GM19193 (cell line): ENCODE data around the gene IDH3B.

Experiments used
- POLR2A ChIP-seq: IDR thresholded peaks from 4 replicates; pipeline ENCODE4 v1.6.1; 2011; ENCODE audit not compliant: insufficient read depth, insufficient read length; ENCODE audit errors: extremely low read depth

IDH3B gene

DNA sequence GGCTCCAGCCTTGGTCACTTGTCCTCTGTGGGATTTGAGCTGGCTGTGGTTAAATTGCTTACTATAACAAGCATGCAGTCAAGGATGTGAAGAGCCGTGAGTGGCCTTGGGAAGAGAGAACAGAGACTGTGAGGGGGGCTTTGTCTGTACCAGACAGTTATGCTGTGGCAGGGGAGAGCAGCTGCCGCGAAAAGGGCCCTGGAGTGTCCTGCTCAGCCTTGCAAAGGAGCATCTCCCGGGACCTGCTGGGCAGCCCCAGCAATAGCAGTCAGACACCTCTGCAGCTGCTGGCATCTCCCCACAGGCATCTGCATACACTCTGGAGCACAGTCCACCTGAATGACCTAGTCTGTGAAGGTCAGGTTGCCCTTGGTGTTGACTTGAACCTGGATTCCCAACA lies 34.9 kb upstream of the IDH3B start:
- TF ChIP-seq POLR2A, result no peak

DNA sequence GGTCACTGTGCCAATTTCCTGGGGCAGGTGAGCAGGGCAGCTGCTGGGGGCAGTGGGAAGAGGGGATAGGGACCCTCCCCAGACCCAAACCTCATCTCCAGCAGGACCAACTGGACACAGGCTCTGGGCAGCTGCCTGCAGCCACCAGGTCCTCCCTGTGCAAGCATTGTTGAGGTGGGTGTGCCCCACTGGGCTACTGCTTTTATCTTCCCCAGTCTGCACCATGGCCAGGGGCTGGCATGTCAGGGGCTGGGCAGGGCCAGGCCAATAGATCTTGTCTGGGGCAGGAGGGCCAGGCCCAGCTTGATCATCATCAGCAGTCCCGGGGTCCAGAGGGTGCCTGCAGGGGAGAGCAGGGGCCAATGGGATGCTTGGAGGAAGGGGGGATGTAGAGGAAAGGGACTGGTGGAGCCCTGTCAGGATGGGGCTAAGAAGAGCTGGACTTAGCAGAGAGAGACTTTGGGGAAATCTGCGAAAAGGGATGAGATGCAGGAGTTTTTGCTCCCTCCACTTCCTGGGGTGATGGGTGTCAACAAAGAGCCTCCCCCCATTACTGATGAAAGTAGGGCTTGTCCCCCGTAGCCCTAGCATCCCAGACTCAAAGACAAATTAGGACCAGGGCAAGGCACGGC lies 34.3 kb upstream of the IDH3B start:
- no peak for TF ChIP-seq POLR2A

DNA sequence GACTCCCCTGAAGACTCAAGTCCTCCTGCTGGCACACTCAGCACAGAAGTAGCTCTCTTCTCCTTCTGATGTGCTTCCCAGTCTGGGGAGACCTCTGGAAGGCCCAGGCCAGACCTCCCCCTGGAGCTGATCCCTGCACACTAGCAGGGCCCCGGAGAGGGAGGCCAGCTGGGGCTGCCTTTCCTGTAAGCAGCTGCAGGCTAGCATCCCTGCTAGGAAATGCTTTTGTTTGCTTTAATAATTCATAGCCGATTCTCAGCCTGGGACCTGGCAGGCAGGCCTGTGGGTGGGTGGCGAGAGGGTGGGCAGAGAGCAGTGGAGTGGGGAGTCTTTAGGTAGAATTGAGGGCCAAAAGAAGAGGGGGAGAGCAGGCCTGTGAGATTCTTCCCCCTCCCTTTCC lies 33.8 kb upstream of the IDH3B start:
- TF ChIP-seq POLR2A, result no peak

DNA sequence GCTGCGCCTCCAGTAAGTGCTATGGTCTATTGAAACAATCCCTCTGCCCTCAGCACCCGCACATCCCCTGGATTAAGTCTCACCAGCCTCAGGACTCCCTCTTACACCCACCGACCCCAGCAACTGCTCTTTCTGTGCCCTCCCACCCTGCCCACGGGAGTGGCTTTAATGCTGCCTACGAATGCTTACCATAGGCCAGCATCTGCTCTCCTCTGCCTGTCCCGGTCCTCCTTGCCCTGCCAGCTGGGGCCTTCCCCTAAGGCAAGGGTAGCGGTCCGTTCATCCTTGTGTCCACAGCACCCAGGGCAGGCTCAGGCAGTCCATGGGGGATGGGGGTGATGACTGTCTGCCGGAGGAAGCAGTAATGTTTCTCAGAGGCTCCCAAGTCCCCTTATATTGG lies 32.6 kb upstream of the IDH3B start:
- TF ChIP-seq POLR2A, result no peak

DNA sequence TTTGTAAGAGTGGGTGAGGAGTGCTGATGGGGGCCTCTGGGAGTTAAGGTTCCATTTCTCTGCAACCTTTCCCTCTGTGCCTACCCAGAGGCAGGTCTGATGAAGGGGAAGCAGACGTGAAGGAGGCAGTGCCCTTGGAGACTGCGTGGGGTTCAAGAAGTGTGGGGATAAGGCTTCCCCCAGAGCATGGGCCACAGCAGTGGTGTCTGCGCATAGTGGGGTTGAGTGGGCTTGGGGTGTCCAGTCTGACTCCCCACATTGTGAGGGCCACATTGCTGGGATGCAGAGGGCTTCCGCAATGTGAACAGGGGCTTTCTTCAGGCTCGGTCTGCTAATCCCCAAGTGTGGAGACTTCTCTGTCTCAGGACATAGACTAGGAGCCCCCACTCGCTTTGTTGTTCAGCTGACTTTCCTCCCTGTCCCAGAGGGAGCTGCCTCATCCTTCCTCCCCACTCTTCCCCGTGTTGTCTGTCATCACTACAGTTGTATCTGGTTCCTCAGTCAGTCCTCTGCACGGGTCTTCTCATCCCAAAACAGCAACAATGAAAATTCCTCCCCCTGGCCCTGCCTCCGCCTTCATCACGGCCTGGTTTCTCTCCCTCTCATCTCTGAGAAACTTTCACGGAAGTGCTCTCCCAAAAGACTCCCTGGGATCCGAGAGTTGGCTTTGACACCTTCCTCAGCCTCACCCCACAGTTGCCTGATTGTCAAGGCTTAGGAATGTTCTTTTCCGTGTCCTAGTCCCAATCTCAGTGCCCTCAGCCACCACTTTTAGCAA lies 31.4 kb upstream of the IDH3B start:
- TF ChIP-seq POLR2A, result no peak

DNA sequence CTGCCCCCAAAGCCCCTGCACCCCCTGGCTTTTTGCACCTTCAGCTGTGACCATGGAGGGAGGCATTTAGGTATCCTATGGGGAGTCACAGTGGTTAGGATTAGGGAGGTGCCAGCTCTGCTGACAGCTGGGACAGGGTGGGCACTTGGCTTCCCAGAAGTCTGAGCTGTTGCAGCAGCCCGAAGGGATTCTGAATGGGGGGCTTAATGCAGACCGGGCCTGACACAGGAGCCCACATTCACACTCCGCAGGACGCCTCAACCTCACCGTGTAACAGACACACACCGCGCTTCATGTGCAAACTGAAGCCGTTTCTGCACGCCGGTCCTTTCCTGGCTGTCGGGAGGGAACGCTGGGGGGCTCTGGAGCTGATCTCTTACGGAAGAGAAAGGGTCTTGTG lies 30.5 kb upstream of the IDH3B start:
- no peak for TF ChIP-seq POLR2A

DNA sequence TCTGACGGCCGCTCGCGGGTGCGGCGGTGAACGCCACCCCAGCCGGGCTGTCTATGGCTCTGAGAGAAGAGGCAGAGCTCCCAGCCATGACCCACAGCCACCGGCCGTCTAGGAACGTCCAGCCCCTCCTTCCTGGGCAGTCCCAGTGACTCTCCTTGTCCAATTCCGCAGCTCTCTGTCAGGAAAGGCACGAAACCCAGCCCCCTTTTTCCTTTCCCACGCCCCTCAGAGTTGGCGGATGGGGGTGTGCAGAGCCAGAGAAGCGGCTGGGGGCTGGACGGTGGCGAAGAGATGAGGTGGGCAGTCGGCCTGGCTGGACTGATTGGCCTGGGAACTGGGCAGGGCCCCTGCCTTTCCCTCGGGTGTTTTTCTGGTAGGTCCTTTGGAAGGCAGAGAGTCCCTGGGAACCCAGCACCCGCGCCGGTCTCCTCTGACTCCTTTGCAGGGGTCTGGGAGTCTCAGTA lies 30.0 kb upstream of the IDH3B start:
- TF ChIP-seq POLR2A, result no peak

DNA sequence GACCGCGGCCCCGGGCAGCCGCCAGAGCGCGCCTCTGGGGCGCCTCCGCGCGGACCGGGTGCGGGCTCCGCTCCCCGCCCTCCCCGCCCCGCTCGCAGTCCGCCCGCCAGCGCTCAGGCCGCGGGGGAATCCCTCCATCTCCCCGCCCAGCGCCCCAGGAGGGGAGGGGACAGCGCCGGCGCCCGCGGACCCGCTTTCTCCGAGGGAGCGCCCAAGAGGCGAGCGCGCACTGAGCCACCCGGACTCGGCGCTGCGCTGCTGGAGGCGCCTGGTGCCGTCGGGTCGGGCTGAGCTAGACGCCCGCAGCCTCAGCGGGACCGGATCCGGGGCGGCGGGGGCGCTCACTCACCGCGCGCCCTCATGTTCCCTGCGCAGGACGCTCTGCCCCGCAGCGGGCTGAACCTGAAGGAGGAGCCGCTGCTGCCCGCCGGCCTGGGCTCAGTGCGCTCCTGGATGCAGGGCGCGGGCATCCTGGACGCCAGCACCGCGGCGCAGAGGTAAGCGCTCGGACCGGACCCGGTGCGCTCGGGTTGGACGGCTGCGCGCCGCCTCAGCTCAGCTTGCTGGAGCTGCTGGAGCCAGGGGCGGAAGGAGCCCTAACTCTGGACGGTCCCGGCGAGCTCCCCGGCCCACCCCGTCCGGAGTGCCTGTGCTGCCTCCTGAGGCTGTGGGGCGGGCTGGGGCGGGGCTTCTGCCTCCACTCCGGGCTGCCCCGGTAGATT lies 29.4 kb upstream of the IDH3B start:
- TF ChIP-seq POLR2A, result no peak

DNA sequence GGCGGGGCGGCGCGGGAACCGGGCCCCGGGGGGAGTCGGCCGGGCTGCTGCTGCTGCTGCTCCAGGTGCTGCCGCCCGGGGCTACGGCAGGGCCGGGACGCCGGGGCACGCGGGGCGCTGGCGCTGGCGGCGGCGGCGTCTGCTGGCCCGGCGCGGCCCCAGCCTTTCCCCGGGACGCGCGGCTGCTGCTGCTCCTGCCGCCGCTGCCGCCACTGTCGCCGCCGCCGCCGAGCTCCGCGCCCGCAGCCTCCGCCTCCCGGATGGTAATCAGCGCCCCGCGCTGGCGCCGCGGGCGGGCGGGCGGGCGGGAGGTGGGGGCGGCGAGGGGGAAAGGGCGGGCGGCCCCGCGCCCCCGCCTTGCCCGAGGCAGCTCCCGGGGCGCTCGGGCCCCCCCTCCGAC lies 28.9 kb upstream of the IDH3B start:
- TF ChIP-seq POLR2A, result no peak

DNA sequence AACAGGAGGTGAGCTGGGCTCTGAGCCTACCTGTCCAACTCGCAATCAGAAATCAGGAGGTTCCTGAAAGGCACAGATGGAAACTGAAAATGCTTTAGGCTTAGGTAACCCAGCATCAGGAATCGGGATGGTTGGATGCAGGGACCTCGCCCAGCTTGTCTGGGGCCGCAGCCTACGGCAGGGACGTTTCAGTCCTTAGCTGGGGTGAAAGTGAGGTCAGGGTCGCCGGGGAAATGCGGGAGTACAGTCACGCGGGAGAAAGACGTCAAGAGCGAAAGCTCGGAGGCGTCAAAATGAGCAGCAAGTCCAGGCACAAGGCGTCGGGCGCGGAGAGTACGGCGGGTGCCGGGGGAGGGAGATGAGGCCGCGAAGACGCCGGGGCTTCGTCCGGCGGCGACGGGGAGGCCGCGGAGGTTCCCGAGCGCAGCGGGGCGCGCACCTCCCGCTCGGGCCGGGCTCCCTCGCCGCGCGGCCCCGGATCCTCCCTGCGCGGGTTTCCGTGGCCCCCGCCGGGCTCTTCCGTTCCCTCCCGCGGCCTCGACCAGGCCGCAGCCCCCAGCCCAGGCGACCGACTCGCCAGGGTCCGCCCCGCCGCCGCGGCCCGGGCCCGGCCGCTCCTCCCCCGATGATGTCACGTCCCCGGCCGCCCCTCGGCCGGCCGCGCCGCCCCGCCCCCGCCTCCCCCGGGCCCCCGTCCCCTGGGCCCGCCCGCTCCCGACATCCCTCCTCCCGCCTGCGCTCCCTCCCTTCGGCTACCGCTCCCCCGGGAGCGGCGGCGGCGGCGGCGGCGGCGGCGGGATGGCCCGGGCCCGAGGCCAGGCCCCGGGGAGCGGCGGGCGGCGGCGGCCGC lies 28.2 kb upstream of the IDH3B start, which contains the start of gene EBF4:
EBF4 (plus strand) TSS at position 745 of the 850 bp plus-strand sequence. CDS start 866 bp downstream, outside the sequence.
- TF ChIP-seq POLR2A, result no peak

DNA sequence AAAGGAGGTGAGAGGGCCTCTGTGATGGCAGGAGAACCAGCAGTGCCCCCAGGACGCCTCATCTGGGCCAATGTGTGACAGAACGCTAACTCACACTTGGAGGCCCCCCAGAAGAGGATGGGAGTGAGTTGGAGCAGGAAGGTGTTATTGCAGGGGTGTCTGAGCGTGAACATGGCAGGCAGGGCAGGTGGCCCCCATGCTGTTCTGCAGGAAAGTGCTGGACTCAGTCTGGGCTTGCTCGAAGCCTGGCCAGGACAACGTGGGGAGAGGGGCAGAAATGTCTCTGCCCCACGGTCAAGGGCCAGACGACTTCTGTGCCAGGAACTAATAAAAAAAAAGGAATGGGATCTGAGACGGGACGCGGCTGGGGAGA lies 27.6 kb upstream of the IDH3B start:
- TF ChIP-seq POLR2A, result no peak

DNA sequence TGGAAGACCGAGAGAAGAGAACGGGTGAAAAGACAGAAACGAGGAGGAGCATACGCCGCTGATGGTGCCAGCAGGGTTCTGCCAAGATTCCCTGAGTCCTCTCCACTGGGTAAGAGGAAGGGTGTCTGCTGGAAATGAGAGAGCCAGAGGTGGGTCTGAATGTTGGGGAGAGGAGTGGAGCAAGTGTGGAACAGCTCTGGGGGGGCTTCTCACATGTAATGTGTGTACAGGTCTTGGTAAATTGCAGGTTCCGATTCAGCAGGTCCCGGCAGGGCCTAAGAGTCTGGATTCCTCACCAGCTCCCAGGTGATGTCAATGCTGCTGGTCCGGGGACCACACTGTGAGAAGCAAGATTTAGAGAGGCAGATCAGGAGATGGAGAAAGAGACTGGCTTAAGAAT lies 27.1 kb upstream of the IDH3B start:
- no peak for TF ChIP-seq POLR2A

DNA sequence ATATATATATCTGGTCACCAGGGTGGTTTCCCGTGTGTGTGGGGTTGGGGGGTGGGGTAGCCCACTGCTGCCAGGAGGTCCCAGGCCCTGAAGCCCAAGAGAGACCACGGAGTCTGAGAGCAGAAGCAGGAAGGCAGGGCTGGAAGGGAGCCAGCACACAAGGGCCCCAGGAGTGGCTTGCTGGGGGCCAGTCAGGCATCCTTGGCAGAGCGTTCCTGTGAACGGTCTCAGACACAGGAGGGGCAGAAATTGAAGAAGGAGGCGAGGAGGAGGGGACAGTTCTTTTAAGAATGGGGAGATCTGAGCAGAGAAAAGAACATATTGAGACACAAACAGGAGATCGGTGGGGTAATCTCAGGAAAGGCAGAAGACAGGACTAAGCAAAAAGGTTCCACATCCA lies 26.7 kb upstream of the IDH3B start:
- no peak for TF ChIP-seq POLR2A

DNA sequence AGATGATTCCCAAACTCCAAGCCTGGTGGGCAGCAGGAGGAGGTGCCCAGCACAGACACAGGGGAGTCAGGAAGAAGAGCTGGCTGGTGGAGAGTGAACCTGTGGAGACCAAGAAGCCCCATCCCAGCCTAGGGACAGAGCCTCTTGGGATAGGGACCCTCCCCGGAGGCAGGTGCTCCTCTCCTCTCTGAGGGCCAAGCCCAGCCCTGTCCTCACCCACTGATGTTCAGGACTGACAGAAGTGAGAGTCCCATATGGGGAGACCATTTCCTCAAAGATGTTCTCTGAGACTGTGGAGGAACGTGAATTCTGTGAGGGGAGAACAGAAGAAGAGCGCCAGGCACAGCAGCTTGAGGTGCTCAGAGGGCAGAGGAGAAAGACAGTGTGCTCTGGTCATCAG lies 26.2 kb upstream of the IDH3B start:
- TF ChIP-seq POLR2A, result no peak
